Liver (tissue), 9 donors: Measurements from ENCODE around the gene NCOA3. TPM values are rescaled to one million over a fixed set of nuclear protein-coding genes. Genes with fewer than 3 reads are reported as not detected.

Experiments used
- DNase-seq: peaks from one replicate; pipeline ENCODE4 v3.0.0-alpha.2; 2017; ENCODE audit warnings: low spot score
- H3K27ac ChIP-seq, 2 donors: one replicate each; pipeline ENCODE4 v1.7.0; 2013; ENCODE audit warnings: inconsistent platforms in 2 of 2, low read length in 2 of 2, control low read depth in 1 of 2, low read depth in 1 of 2, mild to moderate bottlenecking in 1 of 2
- H3K27me3 ChIP-seq, 4 donors: one replicate each; pipeline versions ENCODE4 v1.6.1 to v1.7.0; 2013; ENCODE audit warnings: low read length in 3 of 4, inconsistent platforms in 1 of 4, mild to moderate bottlenecking in 1 of 4, moderate library complexity in 1 of 4; ENCODE audit not compliant: control insufficient read depth in 4 of 4, insufficient read depth in 4 of 4
- H3K36me3 ChIP-seq, 4 donors: one replicate each; pipeline versions ENCODE4 v1.6.1 to v1.7.0; 2013; ENCODE audit warnings: low read length in 3 of 4, mild to moderate bottlenecking in 3 of 4, low read depth in 1 of 4, moderate library complexity in 1 of 4; ENCODE audit not compliant: control insufficient read depth in 4 of 4, insufficient read depth in 3 of 4
- H3K4me1 ChIP-seq, 4 donors: one replicate each; pipeline versions ENCODE4 v1.6.1 to v1.7.0; 2013; ENCODE audit warnings: low read length in 3 of 4, mild to moderate bottlenecking in 3 of 4, moderate library complexity in 1 of 4; ENCODE audit not compliant: control insufficient read depth in 4 of 4, insufficient read depth in 4 of 4
- H3K4me3 ChIP-seq, 3 donors: one replicate each; pipeline versions ENCODE4 v1.6.1 to v1.7.0; 2013; ENCODE audit warnings: low read length in 3 of 3, control low read depth in 1 of 3, low read depth in 1 of 3, mild to moderate bottlenecking in 1 of 3
- H3K9ac ChIP-seq, 2 donors: one replicate each; pipeline ENCODE4 v1.7.0; 2013; ENCODE audit warnings: low read length in 2 of 2, mild to moderate bottlenecking in 2 of 2, moderate library complexity in 2 of 2, control low read depth in 1 of 2, low read depth in 1 of 2
- H3K9me3 ChIP-seq, 4 donors: one replicate each; pipeline versions ENCODE4 v1.6.1 to v1.7.0; 2013; ENCODE audit warnings: low read length in 3 of 4; ENCODE audit not compliant: control insufficient read depth in 4 of 4
- CTCF ChIP-seq: fragments of 150-350 bp; IDR thresholded peaks from 2 replicates; pipeline ENCODE4 v1.5.1; 2017; ENCODE audit warnings: improper control_type of control experiment, low read depth, low read length; ENCODE audit not compliant: missing input control
- EGR1 ChIP-seq, 2 donors: IDR thresholded peaks; 2 replicates each; pipeline ENCODE4 v1.6.1; 2016 to 2018; ENCODE audit warnings: antibody characterized with exemption in 2 of 2, low read depth in 2 of 2
- FOXA1 ChIP-seq: IDR thresholded peaks from 2 replicates; pipeline ENCODE4 v1.6.1; 2016; ENCODE audit warnings: antibody characterized with exemption
- FOXA2 ChIP-seq: IDR thresholded peaks from 2 replicates; pipeline ENCODE4 v1.6.1; 2016; ENCODE audit warnings: antibody characterized with exemption
- GABPA ChIP-seq, 2 donors: IDR thresholded peaks in 1 of 2; conservative IDR thresholded peaks in 1 of 2; 2 replicates each; pipeline ENCODE4 v1.6.1; 2016; ENCODE audit warnings: antibody characterized with exemption in 2 of 2, mild to moderate bottlenecking in 1 of 2, moderate library complexity in 1 of 2
- HNF4A ChIP-seq, 2 donors: conservative IDR thresholded peaks; 2 replicates each; pipeline ENCODE4 v1.6.1; 2016; ENCODE audit warnings: antibody characterized with exemption in 2 of 2, mild to moderate bottlenecking in 2 of 2
- HNF4G ChIP-seq: IDR thresholded peaks from 2 replicates; pipeline ENCODE4 v1.6.1; 2016; ENCODE audit warnings: antibody characterized with exemption
- JUND ChIP-seq, 2 donors: IDR thresholded peaks; 2 replicates each; pipeline ENCODE4 v1.6.1; 2016; ENCODE audit warnings: antibody characterized with exemption in 2 of 2
- MAX ChIP-seq: IDR thresholded peaks from 2 replicates; pipeline ENCODE4 v1.6.1; 2016; ENCODE audit warnings: antibody characterized with exemption
- REST ChIP-seq: IDR thresholded peaks from 2 replicates; pipeline ENCODE4 v1.6.1; 2016; ENCODE audit warnings: antibody characterized with exemption, mild to moderate bottlenecking
- RXRA ChIP-seq, 2 donors: IDR thresholded peaks; 2 replicates each; pipeline ENCODE4 v1.6.1; 2017 to 2018; ENCODE audit warnings: antibody characterized with exemption in 2 of 2, mild to moderate bottlenecking in 1 of 2
- SP1 ChIP-seq: IDR thresholded peaks from 2 replicates; pipeline ENCODE4 v1.6.1; 2018; ENCODE audit warnings: antibody characterized with exemption, mild to moderate bottlenecking
- TAF1 ChIP-seq: conservative IDR thresholded peaks from 2 replicates; pipeline ENCODE4 v1.6.1; 2016; ENCODE audit warnings: antibody characterized with exemption, mild to moderate bottlenecking
- ZBTB33 ChIP-seq: IDR thresholded peaks from 2 replicates; pipeline ENCODE4 v1.6.1; 2016; ENCODE audit warnings: antibody characterized with exemption
- WGBS: extraction: QIAGEN DNeasy Blood & Tissue Kit; methylation state at CpG from one replicate; pipeline ENCODE4 v1.1.7; 2013; 5-methylcytosine and 5-hydroxymethylcytosine counted together
- polyA plus RNA-seq, 2 donors: library from polyadenylated mRNA; stranded (reverse) in 1 of 2; unstranded in 1 of 2; fragments of 200-250 nt in 1 of 2; fragments of >200 nt in 1 of 2; fragmentation: Nextera tagmentation in 1 of 2; extraction: Ambion mirVana in 1 of 2; gene quantifications; one replicate each; pipeline versions ENCODE4 v1.2.1 to v1.2.3, GENCODE V29; 2013 to 2015
- total RNA-seq, 2 donors: library from RNA; depleted of rRNA; stranded (reverse); fragments of >200 nt; gene quantifications; one replicate each; pipeline ENCODE4 v1.2.3, GENCODE V29; 2014
- donor health status: healthy.
- donor health status: healthy.
- donor health status: healthy.
- donor health status: healthy.
- donor health status: healthy.

Gene NCOA3
- total and polyA plus RNA-seq, 4 donors: 3.8 to 18.2 (median 8.9) TPM

- Histone ChIP-seq H3K9ac (no peak overlapping the region), H3K27ac (no peak overlapping the region), H3K9me3 (no peaks in the 10 kb centered on the region), H3K4me1 (peaks cover 2 to 10% (median 5%) of the 10 kb centered on the region in 4 donors), H3K4me3 (no peak overlapping the region), H3K36me3 (peaks cover 0 to 2% (median 0%) of the 10 kb centered on the region in 4 donors), H3K27me3 (no peaks in the 10 kb centered on the region)
- WGBS: 96% methylated on average over 15 of the region's 15 CpGs
- no peak for DNase-seq
- no peak for TF ChIP-seq HNF4G
- TF ChIP-seq TAF1: no peak
- no peak for TF ChIP-seq FOXA1
- TF ChIP-seq JUND (IDR thresholded peaks at IDR 0.05): no peak
- TF ChIP-seq SP1: no peak
- TF ChIP-seq REST: no peak
- no peak for TF ChIP-seq GABPA (IDR thresholded peaks at IDR 0.05 in 1 of 2, conservative IDR thresholded peaks at IDR 0.05 in 1 of 2)
- no peak for TF ChIP-seq ZBTB33
- TF ChIP-seq FOXA2: no peak
- TF ChIP-seq MAX: no peak
- no peak for TF ChIP-seq HNF4A (conservative IDR thresholded peaks at IDR 0.05)
Observed at GRCh38 chr20:47674145-47674544, 172.5 kb downstream of the NCOA3 start.

- Histone ChIP-seq H3K9me3 (no peaks in the 10 kb centered on the region), H3K4me3 (no peak overlapping the region), H3K4me1 (peaks cover 2 to 10% (median 5%) of the 10 kb centered on the region in 4 donors), H3K27me3 (no peaks in the 10 kb centered on the region), H3K9ac (no peak overlapping the region), H3K27ac (no peak overlapping the region), H3K36me3 (peaks cover 0 to 2% (median 0%) of the 10 kb centered on the region in 4 donors)
- DNase-seq: no peak
- TF ChIP-seq MAX (no peak), FOXA2 (no peak), JUND (IDR thresholded peaks at IDR 0.05) (no peak), EGR1 (IDR thresholded peaks at IDR 0.05; ENCODE audit: low read depth in 2 of 2) (no peak), REST (no peak), FOXA1 (no peak), SP1 (no peak), GABPA (IDR thresholded peaks at IDR 0.05 in 1 of 2, conservative IDR thresholded peaks at IDR 0.05 in 1 of 2) (no peak), RXRA (IDR thresholded peaks at IDR 0.05) (no peak), CTCF (no peak)
- 91% methylated on average over 14 of the region's 14 CpGs for whole genome bisulfite sequencing
Observed at GRCh38 chr20:47674686-47675085, 173.0 kb downstream of the NCOA3 start.
